Esophagus muscularis mucosa (tissue), 4 donors: ENCODE results near the gene ABR. TPM values are rescaled to one million over a fixed set of nuclear protein-coding genes. Genes with fewer than 3 reads are reported as not detected.
A peak's percentile ranks its signal among the peaks of the same experiment; 100 is the strongest.

Experiments
- DNase-seq: peaks from one replicate; pipeline ENCODE4 v3.0.0-alpha.2; 2017; ENCODE audit errors: extremely low spot score
- H3K27ac ChIP-seq, 4 donors: fragments of 200-600 bp; sonication (generic); replicated peaks in 1 of 4; 1 replicate in 3 of 4; 2 replicates in 1 of 4; pipeline ENCODE4 v1.5.1; 2016 to 2019; ENCODE audit warnings: mild to moderate bottlenecking in 1 of 4
- H3K27me3 ChIP-seq, 4 donors: fragments of 200-600 bp; sonication (generic); one replicate each; pipeline versions ENCODE4 v1.5.1 to v1.6.0; 2016 to 2019
- H3K36me3 ChIP-seq, 4 donors: fragments of 200-600 bp; sonication (generic); one replicate each; pipeline ENCODE4 v1.5.1; 2016 to 2019
- H3K4me1 ChIP-seq, 4 donors: fragments of 200-600 bp; sonication (generic); one replicate each; pipeline ENCODE4 v1.5.1; 2016 to 2019
- H3K4me3 ChIP-seq, 4 donors: fragments of 200-600 bp; sonication (generic); 1 replicate in 2 of 4; 2 replicates in 2 of 4; pipeline ENCODE4 v1.5.1; 2016 to 2019; ENCODE audit warnings: mild to moderate bottlenecking in 4 of 4, moderate library complexity in 1 of 4
- H3K9me3 ChIP-seq, 4 donors: fragments of 200-600 bp; sonication (generic); 1 replicate in 3 of 4; 2 replicates in 1 of 4; pipeline ENCODE4 v1.5.1; 2016 to 2019
- CTCF ChIP-seq, 3 experiments: fragments of 200-600 bp in 2 of 3; fragments of 450-650 bp in 1 of 3; sonication (generic) in 2 of 3; IDR thresholded peaks; one replicate each; pipeline ENCODE4 v1.5.1; 2017 to 2019; ENCODE audit warnings: antibody characterized with exemption in 3 of 3, mild to moderate bottlenecking in 2 of 3, moderate library complexity in 1 of 3
- EP300 ChIP-seq: sonication (generic); formaldehyde crosslinking; IDR thresholded peaks from one replicate; pipeline ENCODE4 v1.6.1; 2017; ENCODE audit warnings: antibody characterized with exemption
- POLR2A ChIP-seq: fragments of 450-650 bp; IDR thresholded peaks from one replicate; pipeline ENCODE4 v1.6.1; 2017; ENCODE audit warnings: antibody characterized with exemption, moderate library complexity, mild to moderate bottlenecking, low read depth
- POLR2AphosphoS5 ChIP-seq, 2 donors: sonication (generic); formaldehyde crosslinking; IDR thresholded peaks; one replicate each; pipeline ENCODE4 v1.6.1; 2017; ENCODE audit warnings: antibody characterized with exemption in 2 of 2
- WGBS: methylation state at CpG from one replicate; pipeline ENCODE4 v1.1.5; 2018; 5-methylcytosine and 5-hydroxymethylcytosine counted together
- intact Hi-C: fragments of 100-400 bp; cut with DNase I; formaldehyde crosslinking; loops from one replicate; pipeline ENCODE4 v1.15.1; 2023
- small RNA-seq, 3 donors: library from RNA; depleted of rRNA; stranded (forward); fragments of <200 nt; gene quantifications; one replicate each; pipeline ENCODE3, GENCODE V24; 2016
- total RNA-seq, 4 donors: library from RNA; depleted of rRNA; stranded (reverse); fragments of >200 nt; gene quantifications; one replicate each; pipeline versions ENCODE4 v1.1.0 to v1.2.1, GENCODE V29; 2016

Gene ABR
- total RNA-seq, 4 donors from 2014 or later = 98.4 to 142 (median 114) TPM

GRCh38 chr17:957856-958421 is 221.8 kb downstream of the ABR start:
- no peaks in the 10 kb centered on the region for H3K36me3 ChIP-seq
- intact Hi-C loops = no loop called here
- no peaks in the 10 kb centered on the region for H3K9me3 ChIP-seq
- TF ChIP-seq POLR2AphosphoS5 (IDR thresholded peaks at IDR 0.05) (peak; percentile 54 to 64), POLR2A (no peak), CTCF (IDR thresholded peaks at IDR 0.05) (no peak), EP300 (no peak)
- 44% methylated on average over 20 of the region's 20 CpGs for WGBS
- no peaks in the 10 kb centered on the region for H3K27me3 ChIP-seq
- H3K27ac ChIP-seq = peak overlapping the region; percentile 78 to 90 (median 82)
- no peak overlapping the region for H3K4me3 ChIP-seq
- H3K4me1 ChIP-seq = peaks cover 7 to 60% (median 44%) of the 10 kb centered on the region in 4 donors
- no peak for DNase-seq

- Histone ChIP-seq H3K4me1 (peaks cover 8 to 58% (median 46%) of the 10 kb centered on the region in 4 donors), H3K36me3 (no peaks in the 10 kb centered on the region), H3K27me3 (no peaks in the 10 kb centered on the region), H3K9me3 (no peaks in the 10 kb centered on the region), H3K4me3 (no peak overlapping the region), H3K27ac (peak overlapping the region; percentile 78 to 90 (median 82))
- no peak for DNase-seq
- peak in 1 of 2 donors; percentile 55 for TF ChIP-seq POLR2AphosphoS5 (IDR thresholded peaks at IDR 0.05)
- TF ChIP-seq EP300 = no peak
- TF ChIP-seq POLR2A = no peak
- no peak for TF ChIP-seq CTCF (IDR thresholded peaks at IDR 0.05)
- WGBS = 56% methylated on average over 8 of the region's 8 CpGs
- intact Hi-C loops = no loop called here
Measured at GRCh38 chr17:956905-957304, 222.9 kb downstream of the ABR start.

GRCh38 chr17:954431-955164 is 225.2 kb downstream of the ABR start:
- Histone ChIP-seq H3K4me3 (no peak overlapping the region), H3K27ac (peak overlapping the region; percentile 78 to 90 (median 82)), H3K27me3 (no peaks in the 10 kb centered on the region), H3K36me3 (no peaks in the 10 kb centered on the region), H3K9me3 (no peaks in the 10 kb centered on the region), H3K4me1 (peaks cover 21 to 71% (median 63%) of the 10 kb centered on the region in 4 donors)
- no peak for DNase-seq
- intact Hi-C loops = no loop called here
- no peak for TF ChIP-seq CTCF (IDR thresholded peaks at IDR 0.05)
- peak in 1 of 2 donors; percentile 39 for TF ChIP-seq POLR2AphosphoS5 (IDR thresholded peaks at IDR 0.05)
- WGBS = 33% methylated on average over 19 of the region's 23 CpGs

- H3K4me1 ChIP-seq = peaks cover 21 to 66% (median 60%) of the 10 kb centered on the region in 4 donors
- intact Hi-C loops = no loop called here
Measured at GRCh38 chr17:953767-954166, 226.0 kb downstream of the ABR start.

More at GRCh38 chr17:953767-954166, 226.0 kb downstream of the ABR start:
- DNase-seq = no peak
- H3K27ac ChIP-seq = peak overlapping the region; percentile 78 to 90 (median 82)
- WGBS = 88% methylated on average over 16 of the region's 16 CpGs
- no peak for TF ChIP-seq EP300
- no peak for TF ChIP-seq POLR2AphosphoS5 (IDR thresholded peaks at IDR 0.05)
- TF ChIP-seq POLR2A = no peak
- TF ChIP-seq CTCF (IDR thresholded peaks at IDR 0.05) = no peak
- H3K9me3 ChIP-seq = no peaks in the 10 kb centered on the region
- no peaks in the 10 kb centered on the region for H3K27me3 ChIP-seq
- H3K4me3 ChIP-seq = no peak overlapping the region
- H3K36me3 ChIP-seq = no peaks in the 10 kb centered on the region

Small RNAs within 50 kb of the gene (small RNA-seq; reads per million reads assigned to genes)
- 0 reads per million in 3 donors for gene AC016292.2
- 0 reads per million in 3 donors for gene MIR3183
- gene RF00017 = 0 reads per million in 3 donors

Other genes with a start within 250 kb of the ABR start
- 10 to 100 TPM; 37.0 to 65.6 (median 49.8) TPM for gene NXN, start 200.2 kb downstream of the ABR start, total RNA-seq
- gene TIMM22, start 182.9 kb downstream of the ABR start, total RNA-seq = 10 to 100 TPM; 14.1 to 17.9 (median 15.8) TPM
- not detected for gene BHLHA9, start 90.5 kb upstream of the ABR start, total RNA-seq
- gene TRARG1, start 99.7 kb upstream of the ABR start, total RNA-seq = under 1 TPM in 3 of 4 donors, not detected in 1; 0.11 to 0.32 (median 0.17) TPM
- 100 to 1,000 TPM; 329 to 408 (median 364) TPM for gene YWHAE, start 220.2 kb upstream of the ABR start, total RNA-seq